Mammary epithelial cell (primary cell): ENCODE measurements around the gene EVC.

Source experiments
- CTCF ChIP-seq, 2 donors: IDR thresholded peaks in 1 of 2; conservative IDR thresholded peaks in 1 of 2; 2 replicates each; pipeline ENCODE4 v1.5.1; 2011 to 2012; ENCODE audit warnings: inconsistent platforms in 2 of 2, low read length in 2 of 2, mild to moderate bottlenecking in 2 of 2, control low read depth in 1 of 2, low read depth in 1 of 2; ENCODE audit not compliant: insufficient read depth in 1 of 2; ENCODE audit errors: extremely low read depth in 1 of 2
- EZH2 ChIP-seq: IDR thresholded peaks from 2 replicates; pipeline ENCODE4 v1.6.1; 2012; ENCODE audit warnings: low read length, inconsistent platforms, borderline replicate concordance

- TF ChIP-seq CTCF (conservative IDR thresholded peaks at IDR 0.05 in 1 of 2, IDR thresholded peaks at IDR 0.05 in 1 of 2; ENCODE audit: extremely low read depth in 1 of 2, insufficient read depth in 1 of 2, low read depth in 1 of 2, low read length in 2 of 2) (no peak), EZH2 (no peak)
These were observed 24.7 kb upstream of the EVC start for GRCh38 chr4:5686338-5686737.
